Fibroblast of the aortic adventitia (primary cell): Measurements from ENCODE around the gene HLF. TPM values are rescaled to one million over a fixed set of nuclear protein-coding genes. Genes with fewer than 3 reads are reported as not detected.

ENCODE experiments used
- DNase-seq: peaks from one replicate; pipeline ENCODE4 v3.0.0-alpha.2; 2010; ENCODE audit warnings: low read depth
- H3K4me3 ChIP-seq: 2 replicates; pipeline ENCODE4 v1.5.1; 2011; ENCODE audit warnings: low read depth, mild to moderate bottlenecking, control low read depth, low read length, moderate library complexity
- CTCF ChIP-seq: IDR thresholded peaks from 2 replicates; pipeline ENCODE4 v1.5.1; 2011; ENCODE audit warnings: mild to moderate bottlenecking, low read length, control low read depth, inconsistent platforms; ENCODE audit not compliant: insufficient read depth
- total RNA-seq: library from RNA; depleted of rRNA; stranded (reverse); fragments of >200 nt; gene quantifications from 2 replicates; pipeline ENCODE4 v1.2.3, GENCODE V29; 2012; ENCODE audit warnings: low replicate concordance

HLF gene
- total RNA-seq, 1 donor = 4.4 TPM

- H3K4me3 ChIP-seq = no peak overlapping the region
- DNase-seq = peak; percentile 59
- peak; percentile 94 for TF ChIP-seq CTCF
Observed at GRCh38 chr17:55295411-55296170, 30.8 kb downstream of the HLF start.

- TF ChIP-seq CTCF = no peak
- DNase-seq = no peak
- no peak overlapping the region for H3K4me3 ChIP-seq
Observed at GRCh38 chr17:55296171-55296695, 31.5 kb downstream of the HLF start.

- no peak for DNase-seq
- no peak for TF ChIP-seq CTCF
- H3K4me3 ChIP-seq = no peak overlapping the region
Observed at GRCh38 chr17:55296699-55297098, 31.9 kb downstream of the HLF start.

GRCh38 chr17:55298111-55298730, 33.5 kb downstream of the HLF start:
- no peak for DNase-seq
- no peak for TF ChIP-seq CTCF
- no peak overlapping the region for H3K4me3 ChIP-seq

- DNase-seq = no peak
- H3K4me3 ChIP-seq = no peak overlapping the region
- TF ChIP-seq CTCF = no peak
Observed at GRCh38 chr17:55299162-55299838, 34.5 kb downstream of the HLF start.

GRCh38 chr17:55299890-55300289, 35.1 kb downstream of the HLF start:
- no peak overlapping the region for H3K4me3 ChIP-seq
- TF ChIP-seq CTCF = no peak
- DNase-seq = no peak
